Muscle layer of duodenum (tissue), 2 donors: Measurements from ENCODE around the gene MTUS2.

Experiments used
- H3K27ac ChIP-seq: one replicate; pipeline ENCODE4 v1.7.0; 2013; ENCODE audit warnings: mild to moderate bottlenecking, low read length
- H3K27me3 ChIP-seq: one replicate; pipeline ENCODE4 v1.7.0; 2013; ENCODE audit warnings: low read depth, mild to moderate bottlenecking, control low read depth, low read length
- H3K36me3 ChIP-seq, 2 donors: one replicate each; pipeline ENCODE4 v1.7.0; 2013; ENCODE audit warnings: low read length in 2 of 2, control low read depth in 1 of 2, mild to moderate bottlenecking in 1 of 2; ENCODE audit not compliant: insufficient read depth in 2 of 2, control insufficient read depth in 1 of 2
- H3K4me1 ChIP-seq, 2 donors: one replicate each; pipeline ENCODE4 v1.7.0; 2013; ENCODE audit warnings: low read length in 2 of 2, mild to moderate bottlenecking in 2 of 2, control low read depth in 1 of 2, moderate library complexity in 1 of 2; ENCODE audit not compliant: insufficient read depth in 2 of 2, control insufficient read depth in 1 of 2
- H3K4me3 ChIP-seq, 2 donors: one replicate each; pipeline ENCODE4 v1.7.0; 2013; ENCODE audit warnings: low read length in 2 of 2, low read depth in 1 of 2, mild to moderate bottlenecking in 1 of 2
- H3K9me3 ChIP-seq, 2 donors: one replicate each; pipeline ENCODE4 v1.7.0; 2013; ENCODE audit warnings: low read length in 2 of 2, control low read depth in 1 of 2, mild to moderate bottlenecking in 1 of 2; ENCODE audit not compliant: control insufficient read depth in 1 of 2
- donor health status: healthy.

MTUS2 gene

GRCh38 chr13:29421118-29421517 lies 601.0 kb downstream of the MTUS2 start:
- no peaks in the 10 kb centered on the region for H3K27me3 ChIP-seq
- no peaks in the 10 kb centered on the region for H3K4me1 ChIP-seq
- H3K36me3 ChIP-seq, result no peaks in the 10 kb centered on the region
- H3K27ac ChIP-seq, result no peak overlapping the region
- no peaks in the 10 kb centered on the region for H3K9me3 ChIP-seq
- no peak overlapping the region for H3K4me3 ChIP-seq

- no peaks in the 10 kb centered on the region for H3K4me1 ChIP-seq
- no peaks in the 10 kb centered on the region for H3K9me3 ChIP-seq
- no peak overlapping the region for H3K27ac ChIP-seq
- no peaks in the 10 kb centered on the region for H3K36me3 ChIP-seq
- H3K27me3 ChIP-seq, result no peaks in the 10 kb centered on the region
- no peak overlapping the region for H3K4me3 ChIP-seq
Observed at GRCh38 chr13:29422015-29422414, 601.9 kb downstream of the MTUS2 start.

GRCh38 chr13:29423050-29423449 lies 602.9 kb downstream of the MTUS2 start:
- H3K4me1 ChIP-seq, result peaks cover 0 to 2% of the 10 kb centered on the region in 2 donors
- no peaks in the 10 kb centered on the region for H3K36me3 ChIP-seq
- no peak overlapping the region for H3K27ac ChIP-seq
- no peak overlapping the region for H3K4me3 ChIP-seq
- no peaks in the 10 kb centered on the region for H3K27me3 ChIP-seq
- no peaks in the 10 kb centered on the region for H3K9me3 ChIP-seq

- Histone ChIP-seq H3K4me1 (peaks cover 0 to 5% of the 10 kb centered on the region in 2 donors), H3K4me3 (peak overlapping the region; percentile 8 to 62), H3K27ac (no peak overlapping the region), H3K36me3 (no peaks in the 10 kb centered on the region), H3K9me3 (no peaks in the 10 kb centered on the region), H3K27me3 (no peaks in the 10 kb centered on the region)
Observed at GRCh38 chr13:29427937-29428309, 607.8 kb downstream of the MTUS2 start.

- no peaks in the 10 kb centered on the region for H3K9me3 ChIP-seq
- no peak overlapping the region for H3K27ac ChIP-seq
- H3K36me3 ChIP-seq, result no peaks in the 10 kb centered on the region
- H3K4me3 ChIP-seq, result peak overlapping the region; percentile 30 to 62
- no peaks in the 10 kb centered on the region for H3K27me3 ChIP-seq
- peaks cover 0 to 5% of the 10 kb centered on the region in 2 donors for H3K4me1 ChIP-seq
Observed at GRCh38 chr13:29428310-29429181, 608.4 kb downstream of the MTUS2 start.

GRCh38 chr13:29429286-29429900 lies 609.3 kb downstream of the MTUS2 start:
- no peaks in the 10 kb centered on the region for H3K36me3 ChIP-seq
- no peaks in the 10 kb centered on the region for H3K9me3 ChIP-seq
- H3K27me3 ChIP-seq, result no peaks in the 10 kb centered on the region
- H3K27ac ChIP-seq, result no peak overlapping the region
- H3K4me3 ChIP-seq, result peak overlapping the region; percentile 30 to 62
- H3K4me1 ChIP-seq, result peaks cover 0 to 9% of the 10 kb centered on the region in 2 donors

GRCh38 chr13:29434217-29434945 lies 614.2 kb downstream of the MTUS2 start:
- Histone ChIP-seq H3K9me3 (no peaks in the 10 kb centered on the region), H3K4me3 (no peak overlapping the region), H3K27me3 (no peaks in the 10 kb centered on the region), H3K4me1 (peaks cover 6 to 28% of the 10 kb centered on the region in 2 donors), H3K36me3 (no peaks in the 10 kb centered on the region), H3K27ac (no peak overlapping the region)

GRCh38 chr13:29435125-29435911 lies 615.2 kb downstream of the MTUS2 start:
- Histone ChIP-seq H3K4me1 (peaks cover 6 to 28% of the 10 kb centered on the region in 2 donors), H3K4me3 (peak overlapping the region in 1 of 2 donors; percentile 32), H3K27ac (peak overlapping the region; percentile 72), H3K27me3 (no peaks in the 10 kb centered on the region), H3K36me3 (no peaks in the 10 kb centered on the region), H3K9me3 (no peaks in the 10 kb centered on the region)

GRCh38 chr13:29436291-29436690 lies 616.2 kb downstream of the MTUS2 start:
- Histone ChIP-seq H3K27me3 (no peaks in the 10 kb centered on the region), H3K9me3 (no peaks in the 10 kb centered on the region), H3K27ac (peak overlapping the region; percentile 72), H3K4me3 (no peak overlapping the region), H3K4me1 (peaks cover 6 to 28% of the 10 kb centered on the region in 2 donors), H3K36me3 (no peaks in the 10 kb centered on the region)

GRCh38 chr13:29436721-29437280 lies 616.7 kb downstream of the MTUS2 start:
- no peaks in the 10 kb centered on the region for H3K36me3 ChIP-seq
- peak overlapping the region; percentile 72 for H3K27ac ChIP-seq
- no peak overlapping the region for H3K4me3 ChIP-seq
- H3K27me3 ChIP-seq, result no peaks in the 10 kb centered on the region
- H3K4me1 ChIP-seq, result peaks cover 6 to 28% of the 10 kb centered on the region in 2 donors
- H3K9me3 ChIP-seq, result no peaks in the 10 kb centered on the region
